Body of pancreas (tissue), 4 donors: ENCODE results near the gene MIOX. TPM values are rescaled to one million over a fixed set of nuclear protein-coding genes. Genes with fewer than 3 reads are reported as not detected.

Source experiments
- ATAC-seq: fragments of 150-250 bp; one replicate; pipeline ENCODE4 v1.9.1; 2016
- DNase-seq, 4 donors: peaks; one replicate each; pipeline ENCODE4 v3.0.0-alpha.2; 2019
- H3K27ac ChIP-seq, 4 donors: fragments of 200-600 bp; sonication (generic); 1 replicate in 3 of 4; 2 replicates in 1 of 4; pipeline versions ENCODE4 v1.5.1 to v1.6.1; 2016 to 2019; ENCODE audit warnings: mild to moderate bottlenecking in 1 of 4, mixed read lengths in 1 of 4, moderate library complexity in 1 of 4
- H3K27me3 ChIP-seq, 2 donors: fragments of 200-600 bp; sonication (generic); one replicate each; pipeline ENCODE4 v1.6.0; 2016; ENCODE audit warnings: mild to moderate bottlenecking in 1 of 2
- H3K36me3 ChIP-seq, 2 donors: fragments of 200-600 bp; sonication (generic); replicated peaks in 1 of 2; 2 replicates each; pipeline ENCODE4 v1.5.1; 2016; ENCODE audit warnings: low read depth in 2 of 2; ENCODE audit not compliant: insufficient read depth in 1 of 2
- H3K4me1 ChIP-seq: fragments of 200-600 bp; sonication (generic); one replicate; pipeline ENCODE4 v1.6.0; 2016
- H3K4me3 ChIP-seq, 2 donors: fragments of 200-600 bp; sonication (generic); 1 replicate in 1 of 2; 2 replicates in 1 of 2; pipeline ENCODE4 v1.5.1; 2016 to 2019
- H3K9me3 ChIP-seq, 3 donors: fragments of 200-600 bp; sonication (generic); 1 replicate in 2 of 3; 2 replicates in 1 of 3; pipeline ENCODE4 v1.5.1; 2016
- POLR2A ChIP-seq, 3 donors: fragments of 450-650 bp; IDR thresholded peaks; one replicate each; pipeline ENCODE4 v1.6.1; 2016; ENCODE audit warnings: antibody characterized with exemption in 3 of 3, mild to moderate bottlenecking in 2 of 3
- WGBS, 2 donors: methylation state at CpG; one replicate each; pipeline ENCODE4 v1.1.5; 2017; 5-methylcytosine and 5-hydroxymethylcytosine counted together
- intact Hi-C: fragments of 100-400 bp; cut with DNase I; formaldehyde crosslinking; loops from one replicate; pipeline ENCODE4 v1.15.1; 2023
- total RNA-seq, 2 donors: library from RNA; depleted of rRNA; stranded (reverse); fragments of >200 nt; gene quantifications; one replicate each; pipeline ENCODE4 v1.1.0, GENCODE V29; 2016
- TF ChIP-seq, protein P1 (sequence below), 7 experiments: fragments of 450-650 bp in 4 of 7; fragments of 200-600 bp in 3 of 7; sonication (generic) in 3 of 7; IDR thresholded peaks; one replicate each; pipeline ENCODE4 v1.5.1; 2016 to 2019; ENCODE audit warnings: antibody characterized with exemption in 7 of 7

The MIOX gene
- total RNA-seq, 2 donors from 2014 or later = not detected

DNA sequence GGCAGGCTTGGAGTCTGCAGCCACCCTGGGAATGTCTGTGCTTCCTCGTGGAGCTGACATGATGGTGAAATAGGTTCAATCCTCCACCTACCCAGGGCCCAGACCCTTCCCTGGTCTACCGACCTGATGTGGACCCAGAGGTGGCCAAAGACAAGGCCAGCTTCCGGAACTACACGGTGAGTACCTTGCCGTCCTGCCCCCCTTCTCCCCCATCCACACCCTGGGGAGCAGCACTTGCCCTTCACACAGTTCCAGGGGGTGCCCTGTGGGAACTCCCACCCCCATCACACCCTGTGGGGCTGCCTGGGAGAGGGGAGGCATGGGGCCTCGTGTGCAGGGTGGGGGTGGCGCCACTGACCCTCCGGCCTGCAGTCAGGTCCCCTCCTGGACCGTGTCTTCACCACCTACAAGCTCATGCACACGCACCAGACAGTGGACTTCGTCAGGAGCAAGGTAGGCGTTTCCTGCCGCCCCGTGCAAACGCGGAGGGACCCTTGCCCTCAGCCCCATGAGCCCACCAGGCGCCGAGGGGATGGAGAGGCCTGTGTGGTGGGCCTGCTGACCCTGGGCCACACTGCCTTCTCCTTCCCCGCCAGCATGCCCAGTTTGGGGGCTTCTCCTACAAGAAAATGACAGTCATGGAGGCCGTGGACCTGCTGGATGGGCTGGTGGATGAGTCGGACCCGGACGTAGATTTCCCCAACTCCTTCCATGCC is 789 bp downstream of the MIOX start:
- ATAC-seq (no peak), DNase-seq (no peak)
- intact Hi-C loops = no loop called here
- Histone ChIP-seq H3K4me3 (no peak overlapping the region), H3K27me3 (no peaks in the 10 kb centered on the region), H3K27ac (no peak overlapping the region), H3K9me3 (no peaks in the 10 kb centered on the region), H3K4me1 (peaks cover 41% of the 10 kb centered on the region), H3K36me3 (no peaks in the 10 kb centered on the region)
- TF ChIP-seq, protein P1, sequence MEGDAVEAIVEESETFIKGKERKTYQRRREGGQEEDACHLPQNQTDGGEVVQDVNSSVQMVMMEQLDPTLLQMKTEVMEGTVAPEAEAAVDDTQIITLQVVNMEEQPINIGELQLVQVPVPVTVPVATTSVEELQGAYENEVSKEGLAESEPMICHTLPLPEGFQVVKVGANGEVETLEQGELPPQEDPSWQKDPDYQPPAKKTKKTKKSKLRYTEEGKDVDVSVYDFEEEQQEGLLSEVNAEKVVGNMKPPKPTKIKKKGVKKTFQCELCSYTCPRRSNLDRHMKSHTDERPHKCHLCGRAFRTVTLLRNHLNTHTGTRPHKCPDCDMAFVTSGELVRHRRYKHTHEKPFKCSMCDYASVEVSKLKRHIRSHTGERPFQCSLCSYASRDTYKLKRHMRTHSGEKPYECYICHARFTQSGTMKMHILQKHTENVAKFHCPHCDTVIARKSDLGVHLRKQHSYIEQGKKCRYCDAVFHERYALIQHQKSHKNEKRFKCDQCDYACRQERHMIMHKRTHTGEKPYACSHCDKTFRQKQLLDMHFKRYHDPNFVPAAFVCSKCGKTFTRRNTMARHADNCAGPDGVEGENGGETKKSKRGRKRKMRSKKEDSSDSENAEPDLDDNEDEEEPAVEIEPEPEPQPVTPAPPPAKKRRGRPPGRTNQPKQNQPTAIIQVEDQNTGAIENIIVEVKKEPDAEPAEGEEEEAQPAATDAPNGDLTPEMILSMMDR (IDR thresholded peaks at IDR 0.05) = no peak
- no peak for TF ChIP-seq POLR2A (IDR thresholded peaks at IDR 0.05)
- 85 to 91% methylated on average over 12 to 20 of the region's 23 CpGs for whole genome bisulfite sequencing, 2 donors

DNA sequence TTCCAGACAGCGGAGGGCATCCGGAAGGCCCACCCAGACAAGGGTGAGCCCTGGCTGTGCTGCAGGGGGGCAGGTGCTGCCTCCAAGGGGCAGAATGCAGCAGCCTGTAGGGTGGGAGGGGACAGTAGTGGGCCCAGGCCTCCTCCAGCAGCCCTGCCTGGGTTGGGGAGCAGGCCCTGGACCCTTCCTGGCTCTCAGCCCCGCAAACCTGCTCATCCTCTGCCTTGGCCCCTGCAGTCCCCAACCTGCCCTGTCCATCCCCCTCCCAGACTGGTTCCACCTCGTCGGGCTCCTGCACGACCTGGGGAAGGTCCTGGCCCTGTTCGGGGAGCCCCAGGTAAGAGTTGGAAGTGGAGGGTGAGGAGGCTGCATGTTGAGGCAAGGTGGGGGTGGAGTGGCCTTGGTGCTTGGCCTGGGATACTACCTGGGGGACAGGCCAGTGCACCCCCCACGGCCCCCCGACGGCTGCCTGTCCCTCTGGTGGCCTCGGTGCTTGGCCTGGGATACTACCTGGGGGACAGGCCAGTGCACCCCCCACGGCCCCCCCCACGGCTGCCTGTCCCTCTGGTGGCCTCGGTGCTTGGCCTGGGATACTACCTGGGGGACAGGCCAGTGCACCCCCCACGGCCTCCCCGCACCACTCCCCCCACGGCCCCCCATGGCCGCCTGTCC is 1.5 kb downstream of the MIOX start:
- H3K27me3 ChIP-seq = no peaks in the 10 kb centered on the region
- no peaks in the 10 kb centered on the region for H3K36me3 ChIP-seq
- peaks cover 34% of the 10 kb centered on the region for H3K4me1 ChIP-seq
- H3K4me3 ChIP-seq = no peak overlapping the region
- H3K9me3 ChIP-seq = no peaks in the 10 kb centered on the region
- WGBS, 2 donors = 78 to 90% methylated on average over 7 to 13 of the region's 18 CpGs
- ATAC-seq = no peak
- H3K27ac ChIP-seq = no peak overlapping the region
- DNase-seq = no peak
- no peak for TF ChIP-seq POLR2A (IDR thresholded peaks at IDR 0.05)
- TF ChIP-seq, protein P1 (IDR thresholded peaks at IDR 0.05) = no peak
- intact Hi-C loops = no loop called here

DNA sequence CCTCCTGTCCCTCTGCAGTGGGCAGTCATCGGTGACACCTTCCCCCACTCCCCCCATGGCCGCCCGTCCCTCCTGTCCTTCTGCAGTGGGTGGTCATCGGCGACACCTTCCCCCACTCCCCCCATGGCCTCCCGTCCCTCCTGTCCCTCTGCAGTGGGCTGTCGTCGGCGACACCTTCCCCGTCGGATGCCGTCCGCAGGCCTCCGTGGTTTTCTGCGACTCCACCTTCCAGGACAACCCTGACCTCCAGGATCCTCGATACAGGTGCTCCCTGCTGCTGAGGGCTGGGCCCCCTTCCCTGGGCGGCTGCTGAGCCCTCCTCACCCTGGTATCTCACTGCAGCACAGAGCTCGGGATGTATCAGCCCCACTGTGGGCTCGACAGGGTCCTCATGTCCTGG is 2.2 kb downstream of the MIOX start:
- 80 to 85% methylated on average over 14 to 17 of the region's 19 CpGs for WGBS, 2 donors
- intact Hi-C loops = no loop called here
- no peak overlapping the region for H3K4me3 ChIP-seq
- no peaks in the 10 kb centered on the region for H3K9me3 ChIP-seq
- no peak overlapping the region for H3K27ac ChIP-seq
- ATAC-seq (no peak), DNase-seq (no peak)
- no peaks in the 10 kb centered on the region for H3K27me3 ChIP-seq
- no peak for TF ChIP-seq POLR2A (IDR thresholded peaks at IDR 0.05)
- TF ChIP-seq, protein P1 (IDR thresholded peaks at IDR 0.05) = no peak
- no peaks in the 10 kb centered on the region for H3K36me3 ChIP-seq
- peaks cover 27% of the 10 kb centered on the region for H3K4me1 ChIP-seq

DNA sequence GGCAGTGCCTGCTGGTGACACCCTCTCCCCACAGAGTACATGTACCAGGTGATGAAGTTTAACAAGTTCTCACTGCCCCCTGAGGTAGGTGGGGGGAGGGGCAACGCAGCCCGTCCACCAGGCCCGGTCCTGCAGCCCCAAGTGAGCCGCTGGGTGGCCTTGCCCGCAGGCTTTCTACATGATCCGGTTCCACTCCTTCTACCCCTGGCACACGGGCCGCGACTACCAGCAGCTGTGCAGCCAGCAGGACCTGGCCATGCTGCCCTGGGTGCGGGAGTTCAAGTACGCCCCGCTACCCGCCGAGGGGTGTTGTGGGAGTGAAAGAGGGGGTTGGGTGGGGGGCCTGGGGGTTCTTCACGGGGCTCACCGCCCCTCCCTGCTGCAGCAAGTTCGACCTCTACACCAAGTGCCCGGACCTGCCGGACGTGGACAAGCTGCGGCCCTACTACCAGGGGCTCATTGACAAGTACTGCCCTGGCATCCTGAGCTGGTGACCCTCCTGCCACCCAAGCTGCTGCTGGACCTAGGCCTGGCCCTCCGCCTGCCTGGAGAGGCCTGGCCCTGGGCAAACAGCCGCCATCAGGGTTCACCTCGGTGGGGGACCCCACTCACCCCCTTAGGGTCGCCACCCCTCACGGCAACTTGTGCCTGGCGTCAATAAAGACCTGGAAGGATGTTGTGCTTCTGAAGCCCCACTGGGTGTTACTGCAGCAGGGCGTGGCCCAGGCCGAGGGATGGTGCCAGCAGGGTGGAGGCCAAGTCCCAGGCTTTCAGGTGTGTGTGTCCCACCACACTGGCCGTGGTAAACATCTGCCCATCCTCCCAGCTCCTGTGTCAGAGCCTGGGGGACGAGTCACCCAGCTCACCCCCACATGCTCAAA is 2.9 kb downstream of the MIOX start:
- peaks cover 19% of the 10 kb centered on the region for H3K4me1 ChIP-seq
- no peak for DNase-seq
- no peak for ATAC-seq
- intact Hi-C loops = no loop called here
- 82 to 88% methylated on average over 23 to 30 of the region's 31 CpGs for WGBS, 2 donors
- H3K4me3 ChIP-seq = no peak overlapping the region
- H3K9me3 ChIP-seq = no peaks in the 10 kb centered on the region
- TF ChIP-seq, protein P1 (IDR thresholded peaks at IDR 0.05) = no peak
- TF ChIP-seq POLR2A (IDR thresholded peaks at IDR 0.05) = no peak
- no peaks in the 10 kb centered on the region for H3K27me3 ChIP-seq
- H3K36me3 ChIP-seq = no peaks in the 10 kb centered on the region
- no peak overlapping the region for H3K27ac ChIP-seq
